ENCODE measurements around the gene GSTM1.

GSTM1 gene

GRCh38 chr1:109687641-109688499, at the start of gene GSTM1:
Gene GSTM1 (plus strand): TSS chr1:109687817. CDS start chr1:109687874, 57 bp downstream.
- no peak for DNase-seq (ENCODE audit: low read depth)
- H3K4me3 ChIP-seq (ENCODE audit: low read length), result no peak within 1 kb of the TSS
- TF ChIP-seq, protein P1, sequence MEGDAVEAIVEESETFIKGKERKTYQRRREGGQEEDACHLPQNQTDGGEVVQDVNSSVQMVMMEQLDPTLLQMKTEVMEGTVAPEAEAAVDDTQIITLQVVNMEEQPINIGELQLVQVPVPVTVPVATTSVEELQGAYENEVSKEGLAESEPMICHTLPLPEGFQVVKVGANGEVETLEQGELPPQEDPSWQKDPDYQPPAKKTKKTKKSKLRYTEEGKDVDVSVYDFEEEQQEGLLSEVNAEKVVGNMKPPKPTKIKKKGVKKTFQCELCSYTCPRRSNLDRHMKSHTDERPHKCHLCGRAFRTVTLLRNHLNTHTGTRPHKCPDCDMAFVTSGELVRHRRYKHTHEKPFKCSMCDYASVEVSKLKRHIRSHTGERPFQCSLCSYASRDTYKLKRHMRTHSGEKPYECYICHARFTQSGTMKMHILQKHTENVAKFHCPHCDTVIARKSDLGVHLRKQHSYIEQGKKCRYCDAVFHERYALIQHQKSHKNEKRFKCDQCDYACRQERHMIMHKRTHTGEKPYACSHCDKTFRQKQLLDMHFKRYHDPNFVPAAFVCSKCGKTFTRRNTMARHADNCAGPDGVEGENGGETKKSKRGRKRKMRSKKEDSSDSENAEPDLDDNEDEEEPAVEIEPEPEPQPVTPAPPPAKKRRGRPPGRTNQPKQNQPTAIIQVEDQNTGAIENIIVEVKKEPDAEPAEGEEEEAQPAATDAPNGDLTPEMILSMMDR (conservative IDR thresholded peaks at IDR 0.05; ENCODE audit: low read length), result no peak

GRCh38 chr1:109639063-109639840, 48.4 kb upstream of the GSTM1 start:
- H3K4me3 ChIP-seq (ENCODE audit: low read length), result no peak overlapping the region
- no peak for DNase-seq (ENCODE audit: low read depth)
- TF ChIP-seq, protein P1 (conservative IDR thresholded peaks at IDR 0.05; ENCODE audit: low read length), result no peak

GRCh38 chr1:109639841-109640184, 47.8 kb upstream of the GSTM1 start:
- TF ChIP-seq, protein P1 (conservative IDR thresholded peaks at IDR 0.05; ENCODE audit: low read length), result no peak
- no peak overlapping the region for H3K4me3 ChIP-seq (ENCODE audit: low read length)
- DNase-seq (ENCODE audit: low read depth), result no peak

DNA sequence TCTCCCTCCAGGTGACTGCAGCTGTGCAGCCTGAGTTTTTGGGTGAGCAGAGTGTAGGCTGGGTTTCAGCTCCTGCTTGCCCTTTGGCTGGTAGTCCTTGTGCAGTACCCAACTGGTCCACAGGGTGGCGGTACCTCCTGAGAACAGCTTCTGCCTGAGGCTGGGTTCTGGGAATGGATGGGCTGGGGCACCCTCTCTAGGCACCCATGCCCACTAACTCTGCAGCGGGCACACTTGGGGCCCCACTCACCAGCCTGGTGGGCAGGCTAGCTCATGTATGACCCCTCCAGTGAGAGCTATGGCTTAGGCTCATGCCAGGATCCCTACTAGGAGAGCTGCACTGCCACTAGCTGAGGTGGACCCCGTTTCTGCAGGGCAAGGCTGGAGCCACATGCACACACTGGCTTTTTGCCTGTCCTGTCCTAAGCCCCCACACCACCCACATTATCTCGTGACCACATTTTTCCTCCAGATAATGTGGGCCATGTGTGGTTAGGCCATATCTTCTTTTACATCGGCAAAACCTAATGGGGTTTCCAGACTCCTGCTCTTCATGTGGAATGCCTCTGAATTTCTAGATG, 47.2 kb upstream of the GSTM1 start:
- TF ChIP-seq, protein P1 (conservative IDR thresholded peaks at IDR 0.05; ENCODE audit: low read length), result peak; percentile 93
- DNase-seq (ENCODE audit: low read depth), result peak; percentile 54
- no peak overlapping the region for H3K4me3 ChIP-seq (ENCODE audit: low read length)

GRCh38 chr1:109641078-109641740, 46.4 kb upstream of the GSTM1 start:
- no peak for DNase-seq (ENCODE audit: low read depth)
- no peak overlapping the region for H3K4me3 ChIP-seq (ENCODE audit: low read length)
- TF ChIP-seq, protein P1 (conservative IDR thresholded peaks at IDR 0.05; ENCODE audit: low read length), result no peak

DNA sequence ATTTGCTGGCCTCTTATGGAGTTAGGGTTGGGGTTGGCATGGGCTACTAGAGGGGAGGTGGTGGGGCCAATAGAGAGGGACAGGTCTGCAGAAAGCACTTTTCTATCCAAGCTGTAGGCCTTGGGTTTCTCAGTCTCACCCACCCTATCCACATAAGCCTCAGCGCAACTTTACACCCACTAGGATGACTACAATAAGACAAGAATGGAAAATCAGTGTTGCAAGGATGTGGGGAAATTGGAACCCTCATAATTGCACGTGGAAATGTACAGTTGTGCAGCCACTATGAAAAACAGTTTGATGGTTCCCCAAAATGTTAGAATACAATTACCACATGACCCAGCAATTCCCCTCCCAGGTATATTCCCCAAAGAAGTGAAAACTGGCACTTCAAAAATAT, 45.8 kb upstream of the GSTM1 start:
- no peak for DNase-seq (ENCODE audit: low read depth)
- TF ChIP-seq, protein P1 (conservative IDR thresholded peaks at IDR 0.05; ENCODE audit: low read length), result no peak
- no peak overlapping the region for H3K4me3 ChIP-seq (ENCODE audit: low read length)
